GM12878 (cell line): ENCODE data around the gene KLB. TPM values are rescaled to one million over a fixed set of nuclear protein-coding genes. Genes with fewer than 3 reads are reported as not detected.

ENCODE experiments used
- ATAC-seq: fragments of 200-7000 bp; cut with Tn5 transposase; 3 replicates; pipeline ENCODE4 v1.9.1; 2020; ENCODE audit warnings: mild to moderate bottlenecking, moderate library complexity
- BruUV-seq: library from RNA; stranded (reverse); fragments of 400-500 nt; replicated peaks from 2 replicates; lab custom pipeline; 2021; lab: Mats Ljungman, UMichigan
- CTCF ChIA-PET: fragments of 300-600 bp; sonication (Branson Sonifier 250); formaldehyde crosslinking; extraction: SDS; loops from one replicate; lab custom pipeline; 2021; ENCODE audit warnings: inconsistent platforms; lab: Yijun Ruan, JAX
- POLR2A ChIA-PET: fragments of 350-600 bp; formaldehyde crosslinking; extraction: SDS; loops from one replicate; lab custom pipeline; 2021; ENCODE audit warnings: inconsistent platforms; lab: Charles Lee
- RAD21 ChIA-PET: fragments of 300-600 bp; sonication (Branson Sonifier 250); formaldehyde crosslinking; loops from one replicate; lab custom pipeline; 2023; ENCODE audit warnings: antibody characterized with exemption; ENCODE audit not compliant: unreplicated experiment; lab: Charles Lee
- SMC1A ChIA-PET: fragments of 300-600 bp; sonication (Branson Sonifier 250); formaldehyde crosslinking; loops from one replicate; lab custom pipeline; 2023; ENCODE audit not compliant: unreplicated experiment, uncharacterized antibody; lab: Charles Lee
- DNase-seq: peaks from one replicate; pipeline ENCODE4 v3.0.0-alpha.2; 2011; ENCODE audit warnings: low read depth, low spot score
- FAIRE-seq: peaks from 3 replicates; lab custom pipeline; 2011; peaks lifted over from hg19 to GRCh38; lab: Jason Lieb, UNC
- H2AFZ ChIP-seq: 2 replicates; pipeline ENCODE4 v1.6.0; 2011; ENCODE audit warnings: low read depth, low read length, control low read depth; ENCODE audit not compliant: control insufficient read depth
- H3K27ac ChIP-seq: 2 replicates; pipeline ENCODE4 v1.5.1; 2011; ENCODE audit warnings: control low read depth; ENCODE audit not compliant: control insufficient read depth, insufficient read depth
- H3K27me3 ChIP-seq, 2 experiments: replicated peaks in 1 of 2; 2 replicates each; pipeline versions ENCODE4 v1.6.0 to v1.6.1; 2011; ENCODE audit warnings: low read length in 1 of 2; ENCODE audit not compliant: control insufficient read depth in 2 of 2, insufficient read depth in 2 of 2
- H3K36me3 ChIP-seq, 2 experiments: 2 replicates each; pipeline ENCODE4 v1.5.1; 2011; ENCODE audit warnings: low read length in 1 of 2; ENCODE audit not compliant: control insufficient read depth in 2 of 2, insufficient read depth in 2 of 2
- H3K4me1 ChIP-seq: 2 replicates; pipeline ENCODE4 v1.6.1; 2011; ENCODE audit warnings: mild to moderate bottlenecking, low read length, moderate library complexity, mixed read lengths; ENCODE audit not compliant: control insufficient read depth, insufficient read depth
- H3K4me2 ChIP-seq: 2 replicates; pipeline ENCODE4 v1.6.0; 2011; ENCODE audit warnings: control low read depth; ENCODE audit not compliant: control insufficient read depth, insufficient read depth
- H3K4me3 ChIP-seq: fragments of 200-600 bp; sonication (generic); 2 replicates; pipeline ENCODE4 v1.5.1; 2016
- H3K79me2 ChIP-seq: 2 replicates; pipeline ENCODE4 v1.6.0; 2011; ENCODE audit warnings: low read length; ENCODE audit not compliant: control insufficient read depth, insufficient read depth
- H3K9ac ChIP-seq: 2 replicates; pipeline ENCODE4 v1.8.0; 2011; ENCODE audit warnings: low read length, control low read depth, mixed read lengths; ENCODE audit not compliant: control insufficient read depth, insufficient read depth
- H3K9me3 ChIP-seq: replicated peaks from 3 replicates; pipeline ENCODE4 v1.5.1; 2011; ENCODE audit warnings: mild to moderate bottlenecking, low read length; ENCODE audit not compliant: control insufficient read depth, insufficient read depth
- H4K20me1 ChIP-seq: 2 replicates; pipeline ENCODE4 v1.6.0; 2011; ENCODE audit not compliant: control insufficient read depth, insufficient read depth
- ASH2L ChIP-seq: fragments of 300-600, 200-600 bp; sonication (generic); IDR thresholded peaks from 2 replicates; pipeline ENCODE4 v1.6.1; 2017; ENCODE audit warnings: low read depth, mild to moderate bottlenecking, borderline replicate concordance
- CEBPB ChIP-seq, 2 experiments: fragments of 150-350 bp in 1 of 2; IDR thresholded peaks; 2 replicates each; pipeline ENCODE4 v1.6.1; 2012 to 2014; ENCODE audit warnings: low read depth in 2 of 2, low read length in 2 of 2, borderline replicate concordance in 1 of 2, inconsistent platforms in 1 of 2
- HDAC6 ChIP-seq: fragments of 200-600 bp; sonication (generic); IDR thresholded peaks from one replicate; pipeline ENCODE4 v1.8.0; 2017; ENCODE audit warnings: antibody characterized with exemption; ENCODE audit not compliant: unreplicated experiment
- IRF4 ChIP-seq: IDR thresholded peaks from 2 replicates; pipeline ENCODE4 v1.6.1; 2011; ENCODE audit warnings: low read depth, low read length
- IRF5 ChIP-seq: fragments of 450-650 bp; IDR thresholded peaks from 2 replicates; pipeline ENCODE4 v1.6.1; 2017; ENCODE audit warnings: borderline replicate concordance
- MLLT1 ChIP-seq: fragments of 450-650 bp; IDR thresholded peaks from 2 replicates; pipeline ENCODE4 v1.6.1; 2016; ENCODE audit warnings: mild to moderate bottlenecking
- NRF1 ChIP-seq: conservative IDR thresholded peaks from 2 replicates; pipeline ENCODE4 v1.6.1; 2011; ENCODE audit warnings: mild to moderate bottlenecking, low read depth, low read length, improper control_type of control experiment
- POLR2AphosphoS2 ChIP-seq: IDR thresholded peaks from 2 replicates; pipeline ENCODE4 v1.6.1; 2011; ENCODE audit warnings: low read depth, mild to moderate bottlenecking, low read length, improper control_type of control experiment, moderate library complexity
- RAD21 ChIP-seq: IDR thresholded peaks from 2 replicates; pipeline ENCODE4 v1.6.1; 2011; ENCODE audit warnings: mild to moderate bottlenecking, low read depth, low read length, moderate library complexity; ENCODE audit not compliant: insufficient read depth
- RELA ChIP-seq: fragments of 450-650 bp; IDR thresholded peaks from 2 replicates; pipeline ENCODE4 v1.8.0; 2014; ENCODE audit warnings: borderline replicate concordance; ENCODE audit not compliant: partially characterized antibody
- RELB ChIP-seq: fragments of 450-650 bp; IDR thresholded peaks from 2 replicates; pipeline ENCODE4 v1.6.1; 2017; ENCODE audit warnings: low read depth, mild to moderate bottlenecking, moderate library complexity
- SMARCA5 ChIP-seq: fragments of 450-650 bp; IDR thresholded peaks from 2 replicates; pipeline ENCODE4 v1.6.1; 2017; ENCODE audit warnings: mild to moderate bottlenecking
- SMC3 ChIP-seq: IDR thresholded peaks from 2 replicates; pipeline ENCODE4 v1.6.1; 2011; ENCODE audit warnings: low read length, improper control_type of control experiment, borderline replicate concordance
- SRF ChIP-seq, 2 experiments: IDR thresholded peaks; 2 replicates each; pipeline ENCODE4 v1.6.1; 2011; ENCODE audit warnings: low read depth in 2 of 2, low read length in 2 of 2, mild to moderate bottlenecking in 1 of 2, moderate library complexity in 1 of 2
- SUZ12 ChIP-seq: fragments of 200-600 bp; sonication (generic); IDR thresholded peaks from one replicate; pipeline ENCODE4 v1.6.1; 2018; ENCODE audit warnings: antibody characterized with exemption, mild to moderate bottlenecking; ENCODE audit not compliant: unreplicated experiment
- TCF7 ChIP-seq: IDR thresholded peaks from 2 replicates; pipeline ENCODE4 v1.6.1; 2014; ENCODE audit warnings: antibody characterized with exemption, borderline replicate concordance
- ZNF274 ChIP-seq: IDR thresholded peaks from one replicate; pipeline ENCODE4 v1.8.0; 2011; ENCODE audit not compliant: insufficient read length, insufficient read depth
- WGBS: methylation state at CpG from one replicate; pipeline ENCODE4 v1.1.6; 2016; ENCODE audit warnings: low lambda C conversion rate; ENCODE audit not compliant: insufficient replicate concordance, insufficient coverage; ENCODE audit errors: missing lambda C conversion rate; 5-methylcytosine and 5-hydroxymethylcytosine counted together
- in situ Hi-C: fragments of 300-500 bp; cut with MboI; formaldehyde crosslinking; loops from 9 replicates; pipeline ENCODE4 v1.14.3; 2018; ENCODE audit warnings: mixed read lengths
- intact Hi-C: fragments of 100-400 bp; cut with micrococcal nuclease; formaldehyde crosslinking; loops from one replicate; pipeline ENCODE4 v1.14.2; 2022; ENCODE audit not compliant: unreplicated experiment
- polyA plus RNA-seq, 11 experiments: library from polyadenylated mRNA; depleted of rRNA in 4 of 11; unstranded in 6 of 11; stranded (reverse) in 5 of 11; fragments of >200 nt; fragmentation: Nextera tagmentation in 4 of 11; fragmentation: Illumina TruSeq in 1 of 11; extraction: Ambion mirVana in 4 of 11; extraction: Trizol in 1 of 11; gene quantifications; 1 replicate in 1 of 11; 2 replicates in 10 of 11; pipeline versions ENCODE4 v1.2.1 to v1.2.3, GENCODE V29; 2011 to 2016; ENCODE audit warnings: inconsistent platforms in 2 of 11, missing spikeins in 2 of 11, low read depth in 1 of 11
- total RNA-seq, 4 experiments: library from RNA; depleted of rRNA in 3 of 4; stranded (reverse); fragments of >200 nt in 3 of 4; fragmentation: Illumina TruSeq in 1 of 4; extraction: Trizol in 1 of 4; gene quantifications; 2 replicates each; pipeline versions ENCODE4 v1.2.1 to v1.2.3, GENCODE V29; 2013 to 2021

The KLB gene
- total and polyA plus RNA-seq, 10 of the 15 experiments (the other 5 are each of a cell fraction or from before 2014, with no cell fraction given), result under 0.01 to 0.13 (median 0.04) TPM; not detected in 1

DNA sequence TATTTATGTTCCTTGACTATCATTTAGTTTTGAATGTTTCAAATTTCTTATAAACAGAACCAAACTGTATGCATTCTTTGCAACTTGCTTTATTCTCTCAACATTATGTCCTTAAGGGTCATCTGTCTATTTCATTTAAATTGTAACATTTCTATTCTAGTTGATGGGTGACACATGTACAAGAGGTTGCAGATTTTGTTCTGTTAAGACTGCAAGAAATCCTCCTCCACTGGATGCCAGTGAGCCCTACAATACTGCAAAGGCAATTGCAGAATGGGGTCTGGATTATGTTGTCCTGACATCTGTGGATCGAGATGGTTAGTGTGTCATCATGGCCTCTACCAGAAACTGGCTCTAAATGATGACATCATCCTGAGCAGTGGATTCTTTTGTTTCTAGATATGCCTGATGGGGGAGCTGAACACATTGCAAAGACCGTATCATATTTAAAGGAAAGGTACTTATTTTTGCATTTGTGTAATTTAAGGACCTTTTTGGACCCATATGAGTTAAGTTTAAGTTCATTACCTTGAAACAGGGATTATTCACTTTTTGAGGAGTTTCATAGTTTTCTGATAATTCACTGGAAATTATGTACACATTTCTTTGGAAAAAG is 58.3 kb downstream of the KLB start (continued):
- TF ChIP-seq NRF1 (no peak), TCF7 (no peak), IRF4 (no peak), IRF5 (no peak)

GRCh38 chr4:39466747-39467146 is 60.0 kb downstream of the KLB start:
- ATAC-seq (no peak), FAIRE-seq (no peak), DNase-seq (no peak)
- Histone ChIP-seq H3K4me3 (no peak overlapping the region), H3K4me2 (no peak overlapping the region), H3K4me1 (peaks cover 7% of the 10 kb centered on the region), H2AFZ (no peak overlapping the region), H3K27ac (no peak overlapping the region), H3K9ac (no peak overlapping the region), H3K36me3 (peaks cover 2 to 27% of the 10 kb centered on the region in 2 experiments; a peak in 3 of 4 replicates), H4K20me1 (no peaks in the 10 kb centered on the region), H3K79me2 (no peaks in the 10 kb centered on the region; the same call in 1 of the 2 replicates), H3K27me3 (no peaks in the 10 kb centered on the region), H3K9me3 (no peaks in the 10 kb centered on the region)
- intact Hi-C loops (loop anchor here (5.0 to 10.0 kb wide), 2 partner anchors 171 to 318 kb away; partner anchors contain the start of gene SMIM14), in situ Hi-C loops (no loop called here)
- SMC1A ChIA-PET, result interaction anchor here (0.6 to 2.1 kb wide), 7 partner anchors 9 to 526 kb away, joined by 3 to 5 read pairs (median 3); no protein-coding TSS in a partner anchor
- RAD21 ChIA-PET, result interaction anchor here (0.8 to 1.4 kb wide), 4 partner anchors 166 to 509 kb away, joined by 3 to 6 read pairs (median 4); no protein-coding TSS in a partner anchor
- BruUV-seq, result no TSS peak
- CTCF ChIA-PET, result interaction anchor here (0.7 to 1.6 kb wide), 7 partner anchors 9 to 858 kb away, joined by 3 to 6 read pairs (median 3); no protein-coding TSS in a partner anchor
- POLR2A ChIA-PET, result interaction anchor here (0.6 to 1.1 kb wide), 3 partner anchors 52 to 840 kb away, joined by 3 to 6 read pairs (median 3); no protein-coding TSS in a partner anchor
- 79% methylated on average over 4 of the region's 4 CpGs for WGBS
- TF ChIP-seq ASH2L (no peak), HDAC6 (no peak), SMARCA5 (no peak), RAD21 (no peak), POLR2AphosphoS2 (no peak), RELB (no peak), RELA (no peak), SUZ12 (no peak), MLLT1 (no peak), CEBPB (IDR thresholded peaks at IDR 0.05; ENCODE audit: borderline replicate concordance in 1 of 2, low read depth in 2 of 2, low read length in 2 of 2) (no peak), SMC3 (no peak), ZNF274 (no peak), SRF (IDR thresholded peaks at IDR 0.05; ENCODE audit: low read depth in 2 of 2, low read length in 2 of 2) (no peak)
